SH-SY5Y (cell line): ENCODE data around the gene C1orf74.

Source experiments
- GATA2 ChIP-seq: IDR thresholded peaks from 2 replicates; pipeline ENCODE4 v1.6.1; 2011; ENCODE audit warnings: mild to moderate bottlenecking, low read depth, low read length
- GATA3 ChIP-seq: IDR thresholded peaks from 2 replicates; pipeline ENCODE4 v1.6.1; 2011; ENCODE audit warnings: low read depth, mild to moderate bottlenecking, low read length, moderate library complexity

C1orf74 gene

GRCh38 chr1:209815490-209815889, 31.1 kb upstream of the C1orf74 start:
- TF ChIP-seq GATA3: no peak
- TF ChIP-seq GATA2: no peak

GRCh38 chr1:209813902-209814301, 29.5 kb upstream of the C1orf74 start:
- no peak for TF ChIP-seq GATA3
- no peak for TF ChIP-seq GATA2

- TF ChIP-seq GATA2 (peak; percentile 68; the same call in 1 of the 2 replicates), GATA3 (no peak)
Measured at GRCh38 chr1:209810783-209811182, 26.4 kb upstream of the C1orf74 start.

- TF ChIP-seq GATA2 (no peak), GATA3 (no peak)
Measured at GRCh38 chr1:209809611-209810010, 25.3 kb upstream of the C1orf74 start.

- TF ChIP-seq GATA3: no peak
- 0 out of 2 replicates have a peak, but pooled peaks have one; percentile 24 for TF ChIP-seq GATA2
Measured at GRCh38 chr1:209808059-209808581, 23.8 kb upstream of the C1orf74 start.

- TF ChIP-seq GATA2 (no peak), GATA3 (no peak)
Measured at GRCh38 chr1:209807509-209807908, 23.1 kb upstream of the C1orf74 start.

- TF ChIP-seq GATA3 (no peak), GATA2 (no peak)
Measured at GRCh38 chr1:209805875-209806760, 21.8 kb upstream of the C1orf74 start, which contains the start of gene IRF6. Gene IRF6, minus strand, starts transcription at chr1:209806142. Its CDS starts 4,729 bp downstream, at chr1:209801413.

- TF ChIP-seq GATA2: no peak
- TF ChIP-seq GATA3: no peak
Measured at GRCh38 chr1:209805341-209805781, 21.0 kb upstream of the C1orf74 start.

GRCh38 chr1:209803568-209803967, 19.2 kb upstream of the C1orf74 start:
- no peak for TF ChIP-seq GATA3
- no peak for TF ChIP-seq GATA2

- TF ChIP-seq GATA2 (no peak), GATA3 (no peak)
Measured at GRCh38 chr1:209802780-209803152, 18.4 kb upstream of the C1orf74 start.

GRCh38 chr1:209802117-209802779, 17.9 kb upstream of the C1orf74 start:
- TF ChIP-seq GATA3 (peak; percentile 91), GATA2 (peak; percentile 94)

- 0 out of 2 replicates have a peak, but pooled peaks have one; percentile 30 for TF ChIP-seq GATA3
- TF ChIP-seq GATA2: peak; percentile 26; the same call in 1 of the 2 replicates
Measured at GRCh38 chr1:209800984-209801834, 16.9 kb upstream of the C1orf74 start.

- TF ChIP-seq GATA3 (no peak), GATA2 (no peak)
Measured at GRCh38 chr1:209797978-209798639, 13.8 kb upstream of the C1orf74 start.

GRCh38 chr1:209791920-209792319, 7.6 kb upstream of the C1orf74 start:
- no peak for TF ChIP-seq GATA2
- TF ChIP-seq GATA3: no peak
